Ishikawa (cell line): ENCODE results near the gene GBF1.

Experiments
- CEBPB ChIP-seq: IDR thresholded peaks from 2 replicates; pipeline ENCODE4 v1.6.1; 2012
- CREB1 ChIP-seq: IDR thresholded peaks from 2 replicates; pipeline ENCODE4 v1.6.1; 2012; ENCODE audit warnings: low read depth
- EGR1 ChIP-seq: IDR thresholded peaks from 2 replicates; pipeline ENCODE4 v1.6.1; 2012
- EP300 ChIP-seq: IDR thresholded peaks from 2 replicates; pipeline ENCODE4 v1.6.1; 2012; ENCODE audit warnings: borderline replicate concordance
- FOXM1 ChIP-seq: IDR thresholded peaks from 2 replicates; pipeline ENCODE4 v1.6.1; 2012; ENCODE audit warnings: low read depth, borderline replicate concordance
- MAX ChIP-seq: IDR thresholded peaks from 2 replicates; pipeline ENCODE4 v1.6.1; 2012
- NFIC ChIP-seq: IDR thresholded peaks from 2 replicates; pipeline ENCODE4 v1.6.1; 2012
- RAD21 ChIP-seq: IDR thresholded peaks from 2 replicates; pipeline ENCODE4 v1.6.1; 2012; ENCODE audit warnings: low read depth
- REST ChIP-seq: IDR thresholded peaks from 2 replicates; pipeline ENCODE4 v1.6.1; 2012; ENCODE audit warnings: low read depth, mild to moderate bottlenecking
- TAF1 ChIP-seq: IDR thresholded peaks from 2 replicates; pipeline ENCODE4 v1.6.1; 2012; ENCODE audit warnings: low read depth, mild to moderate bottlenecking
- TCF12 ChIP-seq: IDR thresholded peaks from 2 replicates; pipeline ENCODE4 v1.6.1; 2012; ENCODE audit warnings: low read depth
- TEAD4 ChIP-seq: IDR thresholded peaks from 2 replicates; pipeline ENCODE4 v1.6.1; 2012
- USF1 ChIP-seq: IDR thresholded peaks from 2 replicates; pipeline ENCODE4 v1.6.1; 2012
- YY1 ChIP-seq: IDR thresholded peaks from 2 replicates; pipeline ENCODE4 v1.6.1; 2012; ENCODE audit warnings: low read depth
- ZBTB7A ChIP-seq: IDR thresholded peaks from 2 replicates; pipeline ENCODE4 v1.6.1; 2012; ENCODE audit warnings: low read depth

Gene GBF1

GRCh38 chr10:102202386-102202785, 42.9 kb upstream of the GBF1 start:
- no peak for TF ChIP-seq TAF1
- TF ChIP-seq CEBPB = no peak
- TF ChIP-seq EP300 = no peak
- TF ChIP-seq FOXM1 = no peak
- TF ChIP-seq MAX = no peak
- no peak for TF ChIP-seq TEAD4
- no peak for TF ChIP-seq REST
- no peak for TF ChIP-seq ZBTB7A
- no peak for TF ChIP-seq EGR1
- no peak for TF ChIP-seq RAD21
- no peak for TF ChIP-seq NFIC
- no peak for TF ChIP-seq CREB1

- TF ChIP-seq TEAD4 (no peak), USF1 (no peak), ZBTB7A (no peak), EP300 (no peak), FOXM1 (no peak), CEBPB (no peak), CREB1 (no peak), RAD21 (no peak), EGR1 (no peak), TCF12 (no peak), TAF1 (no peak), REST (no peak), MAX (no peak), NFIC (no peak), YY1 (no peak)
Measured at GRCh38 chr10:102208311-102209035, 36.9 kb upstream of the GBF1 start.

GRCh38 chr10:102211615-102212299, 33.6 kb upstream of the GBF1 start:
- no peak for TF ChIP-seq TAF1

- TF ChIP-seq CREB1 (no peak), FOXM1 (no peak), EP300 (no peak), TEAD4 (no peak), EGR1 (no peak), MAX (no peak), TAF1 (no peak), NFIC (no peak), USF1 (no peak), TCF12 (no peak), REST (no peak), ZBTB7A (no peak), CEBPB (no peak), YY1 (no peak), RAD21 (no peak)
Measured at GRCh38 chr10:102219370-102219769, 26.0 kb upstream of the GBF1 start.
